HG02973 (cell line): ENCODE measurements around the gene ASF1B.
"Not testable (repeated sequence)": the region's sequence is repeated elsewhere in the genome, so short reads cannot be mapped to it uniquely, and the experiment has no call there.

Experiments used
- ATAC-seq: cut with Tn5 transposase; IDR thresholded peaks from one replicate; pipeline ENCODE4 v1.9.1; 2021; ENCODE audit warnings: moderate library complexity; ENCODE audit not compliant: unreplicated experiment

Gene ASF1B

DNA sequence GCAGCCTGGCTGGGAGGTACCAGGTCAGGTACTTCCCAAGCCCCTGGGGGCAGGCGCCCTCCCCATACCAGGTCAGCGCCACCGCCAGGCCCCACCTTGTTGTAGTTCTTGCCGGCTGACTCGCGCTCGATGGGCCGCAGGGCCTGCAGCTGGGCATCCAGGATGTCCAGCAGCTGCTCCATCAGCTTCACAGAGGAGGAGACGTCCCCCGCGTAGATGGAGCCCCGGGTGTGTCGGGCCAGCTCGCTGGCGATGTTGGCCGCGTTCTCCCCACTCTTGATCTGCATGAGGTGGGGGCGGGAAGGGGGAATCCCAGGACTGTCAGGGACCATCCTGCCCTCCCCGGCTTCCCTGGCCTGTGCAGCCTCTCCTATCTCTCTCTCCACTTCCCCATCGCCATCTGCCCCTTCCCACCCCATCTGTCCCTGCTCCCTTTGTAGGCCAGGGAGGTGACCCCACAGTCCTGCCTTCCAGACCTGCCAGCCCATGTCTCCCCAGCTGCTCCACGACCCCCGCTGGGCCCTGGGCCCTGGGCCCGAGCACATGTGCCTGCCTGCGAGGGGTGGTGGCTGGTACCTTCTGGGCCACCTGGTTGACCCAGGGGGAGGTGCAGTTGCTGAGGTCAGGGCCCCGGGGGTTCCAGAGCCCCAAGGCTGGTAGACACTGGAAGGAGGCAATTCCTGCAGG lies 23.8 kb upstream of the ASF1B start:
- no peak for ATAC-seq

DNA sequence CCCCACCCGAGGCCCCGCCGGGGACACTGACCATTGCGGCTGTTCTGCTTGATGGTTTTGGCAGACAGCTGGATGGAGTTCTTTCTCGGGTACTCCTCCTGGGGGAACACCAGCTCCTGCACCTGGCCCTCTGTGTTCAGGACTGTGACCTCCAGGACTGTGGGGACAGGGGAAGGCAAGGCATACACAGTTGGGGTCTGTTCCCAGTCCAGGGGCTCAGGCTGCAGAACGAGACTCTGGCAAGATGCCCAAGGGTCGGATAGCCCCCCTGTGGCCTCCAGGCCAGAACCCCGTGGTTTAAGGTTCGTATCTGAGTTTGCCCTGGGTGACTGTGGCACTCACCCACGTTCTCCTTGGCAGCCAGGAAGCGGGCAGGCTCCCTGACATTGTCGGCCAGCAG lies 22.7 kb upstream of the ASF1B start:
- ATAC-seq, result no peak

DNA sequence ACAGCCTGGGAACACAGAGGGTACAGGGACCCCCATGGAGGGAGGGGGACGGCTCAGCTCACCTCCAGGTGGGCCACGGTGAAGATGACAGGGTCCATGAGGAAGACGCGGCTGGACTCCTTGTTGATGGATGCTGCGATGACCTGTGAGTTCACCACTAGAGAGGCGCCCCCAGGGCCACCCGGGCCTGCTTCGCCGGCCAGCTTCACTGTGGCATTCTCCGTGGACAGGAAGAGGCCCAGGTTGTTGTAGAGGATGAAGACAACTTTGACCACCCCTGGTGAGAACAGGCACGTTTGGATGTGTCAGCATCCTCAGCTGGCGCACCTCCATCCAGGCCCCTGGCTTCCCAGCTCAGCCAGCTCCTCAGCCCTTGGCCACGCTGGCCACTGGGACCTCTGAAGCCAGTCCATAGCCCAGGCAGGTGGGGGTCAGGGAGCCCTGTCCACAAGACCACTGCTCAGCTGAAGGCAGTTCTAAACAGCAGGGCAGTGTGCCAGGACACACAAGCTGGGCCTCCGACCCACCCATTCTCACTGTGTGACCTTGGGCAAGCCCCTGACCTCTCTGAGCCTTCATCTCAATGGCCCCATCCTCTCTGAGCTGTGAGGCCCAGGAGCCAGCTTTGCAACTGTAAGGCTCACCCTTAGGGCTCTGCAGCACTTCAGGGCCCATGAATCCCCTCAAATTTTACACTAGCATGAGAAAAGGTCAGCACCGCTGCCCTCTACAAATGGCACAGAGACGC lies 22.1 kb upstream of the ASF1B start:
- ATAC-seq, result no peak

DNA sequence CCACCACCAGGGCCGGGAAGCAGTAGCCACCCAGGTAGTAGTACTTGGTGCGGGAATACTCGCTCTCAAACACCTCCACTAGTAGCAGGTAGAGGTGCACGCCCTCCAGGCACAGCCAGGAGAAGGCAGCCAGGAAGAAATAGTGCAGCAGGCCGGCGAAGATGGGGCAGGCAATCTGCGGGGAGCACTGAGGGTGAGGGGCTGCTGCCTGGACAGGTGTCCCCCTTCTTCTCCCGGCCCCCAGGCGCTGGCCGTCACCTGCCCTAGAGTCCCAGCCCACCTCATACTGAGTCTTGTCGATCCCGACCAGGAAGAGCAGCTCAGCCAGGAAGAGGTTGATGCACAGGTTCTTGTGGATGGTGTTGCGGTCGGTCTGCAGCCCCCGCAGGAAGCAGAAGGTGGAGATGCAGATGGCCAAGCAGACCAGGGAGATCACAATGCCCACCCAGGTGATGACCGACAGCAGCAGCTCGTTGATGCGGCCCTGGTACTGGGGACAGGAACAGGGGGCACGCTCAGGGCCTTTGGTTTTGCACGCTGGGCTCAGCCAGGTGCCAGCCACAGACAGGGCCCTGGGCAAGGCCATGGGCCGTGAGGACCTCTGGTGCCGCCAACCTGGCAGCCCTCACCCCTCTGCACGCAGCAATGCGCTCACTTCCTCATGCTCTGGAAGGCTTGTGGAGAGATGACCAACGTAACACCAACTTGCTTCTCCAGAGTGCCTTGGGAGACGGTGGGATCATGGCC lies 20.8 kb upstream of the ASF1B start:
- no peak for ATAC-seq

DNA sequence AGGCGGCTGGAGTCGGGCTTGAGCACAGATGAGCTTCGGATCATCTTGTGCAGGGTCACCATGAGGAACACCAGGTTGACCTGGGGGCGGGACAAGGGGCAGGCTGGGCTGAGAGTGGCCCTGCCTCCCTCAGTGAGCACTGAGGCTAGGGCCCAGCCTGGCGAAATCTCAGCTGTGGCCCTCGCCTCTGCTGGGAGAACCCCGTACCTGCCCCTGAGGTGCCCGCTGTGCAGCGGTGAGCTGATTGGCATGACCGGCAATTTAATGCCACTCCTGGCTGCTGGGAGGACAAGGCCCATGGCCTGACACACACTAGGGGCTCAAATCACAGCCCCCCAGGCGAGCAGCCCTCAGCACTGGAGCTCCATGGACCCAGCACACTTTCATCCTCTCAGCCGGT lies 19.7 kb upstream of the ASF1B start:
- no peak for ATAC-seq

DNA sequence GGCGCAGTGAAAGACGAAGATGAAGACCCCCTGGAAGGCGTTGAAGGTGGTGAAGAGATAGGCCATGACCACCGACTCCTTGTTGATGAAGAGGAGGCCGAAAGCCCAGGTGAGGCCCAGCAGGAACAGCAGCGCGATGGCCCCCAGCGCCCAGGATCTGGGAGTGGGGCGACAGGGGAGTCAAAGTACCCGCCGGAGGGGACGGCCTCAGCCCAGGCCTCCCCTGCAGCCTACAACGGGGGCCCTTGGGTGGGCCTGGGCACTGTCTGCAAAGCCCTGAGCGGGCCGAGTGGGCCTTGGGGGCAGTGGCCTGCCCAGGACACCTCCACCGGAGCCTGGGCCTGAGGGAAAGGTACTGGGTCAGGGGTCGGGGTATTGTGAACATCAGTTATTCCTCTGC lies 19.0 kb upstream of the ASF1B start:
- ATAC-seq, result no peak

DNA sequence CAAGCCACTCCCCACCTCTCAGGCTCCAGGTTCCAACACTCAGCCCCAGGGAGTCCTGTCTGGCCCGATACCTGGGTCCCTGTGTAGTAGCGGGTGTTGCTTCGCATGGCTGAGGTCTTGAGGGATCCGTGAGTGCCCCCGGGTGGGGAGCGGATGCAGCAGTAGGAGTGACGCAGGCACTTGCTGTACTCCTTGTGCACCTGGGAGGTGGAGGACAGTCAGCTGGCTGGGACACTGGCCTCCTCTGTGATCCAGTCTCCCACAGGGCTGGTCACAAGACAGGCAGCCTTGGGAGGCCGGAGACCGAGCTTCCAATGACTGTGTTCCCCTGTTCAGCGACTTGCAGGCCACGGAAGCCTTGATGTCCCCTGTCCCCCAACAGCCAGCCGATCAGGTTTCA lies 16.3 kb upstream of the ASF1B start:
- no peak for ATAC-seq

DNA sequence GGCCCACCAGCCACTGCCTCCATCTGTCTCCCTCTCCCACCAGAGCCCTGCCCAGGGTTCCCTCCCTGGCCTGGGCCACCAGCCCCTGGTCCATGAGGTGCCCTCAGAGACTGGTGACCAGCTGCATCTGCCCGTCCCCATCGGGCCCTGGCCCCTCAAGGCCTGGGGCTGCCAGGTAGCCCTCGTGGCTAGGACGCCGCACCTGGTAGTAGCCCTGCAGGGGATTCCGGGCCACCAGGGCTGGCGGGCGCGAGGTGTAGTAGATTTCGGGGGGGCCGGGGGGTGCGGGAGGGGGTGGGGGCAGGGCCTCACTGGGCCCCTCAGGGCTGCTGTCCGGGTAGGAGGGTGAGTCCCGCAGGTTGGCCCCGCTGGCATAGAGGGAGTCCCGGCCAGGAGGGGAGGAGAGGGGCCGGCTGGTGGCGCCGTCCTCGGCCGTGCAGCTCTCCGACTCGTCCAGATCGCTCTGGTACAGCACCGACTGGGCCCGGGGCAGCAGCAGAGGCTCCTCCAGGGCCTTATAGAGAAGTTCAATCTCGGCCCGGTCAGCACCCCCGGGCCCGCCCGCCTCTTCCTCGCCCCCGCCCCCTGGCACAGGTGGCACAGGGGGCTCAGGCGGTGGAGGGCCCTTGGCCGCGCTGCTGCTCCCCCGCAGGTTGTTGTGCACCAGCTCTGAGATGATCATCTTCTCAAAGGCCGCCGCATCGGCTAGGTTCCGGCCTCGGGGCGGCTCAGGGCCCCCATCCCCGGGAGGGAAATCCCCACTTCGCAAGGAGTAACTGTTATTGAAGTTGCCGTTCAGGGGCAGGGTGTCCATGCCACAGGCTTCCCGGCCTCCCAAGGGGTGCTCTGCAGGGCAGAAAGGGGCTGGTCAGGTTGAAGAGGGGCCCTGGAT lies 14.6 kb upstream of the ASF1B start:
- ATAC-seq, result no peak

DNA sequence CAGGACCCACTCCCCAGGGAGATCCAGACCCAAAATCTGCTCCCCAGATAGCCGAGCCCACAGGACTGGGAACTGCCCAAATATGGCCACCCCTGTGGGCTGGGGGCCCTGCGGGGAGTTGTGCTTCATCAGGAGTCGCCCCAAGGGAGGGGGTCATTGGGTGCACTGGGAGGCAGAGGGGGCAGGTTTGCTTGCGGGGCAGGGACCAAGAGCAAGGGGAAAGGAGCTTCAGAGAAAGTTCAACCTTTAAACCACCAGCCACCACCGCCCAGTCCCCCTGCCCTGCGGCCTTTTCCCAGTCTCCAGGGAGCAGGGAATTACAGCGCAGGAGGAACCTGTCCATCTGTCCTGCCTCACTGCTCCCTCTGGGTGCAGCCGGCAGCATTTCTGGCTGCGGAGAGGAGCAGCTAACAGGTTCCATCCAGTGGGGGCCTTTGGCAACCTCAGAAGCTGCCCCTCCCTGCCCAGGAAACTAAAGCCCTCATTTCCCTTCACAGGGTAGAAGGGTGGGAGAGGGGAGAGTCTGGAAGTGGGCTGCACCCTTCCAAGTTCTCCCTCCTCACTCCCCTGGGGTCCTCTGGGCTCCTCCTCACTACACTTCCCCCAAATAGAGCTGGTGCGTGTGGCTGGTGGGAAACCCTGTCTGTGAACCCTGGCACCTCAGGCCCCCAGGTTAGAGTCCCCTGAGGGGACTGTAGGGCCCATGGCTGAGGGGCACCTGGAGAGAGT lies 13.8 kb upstream of the ASF1B start:
- ATAC-seq, result no peak

DNA sequence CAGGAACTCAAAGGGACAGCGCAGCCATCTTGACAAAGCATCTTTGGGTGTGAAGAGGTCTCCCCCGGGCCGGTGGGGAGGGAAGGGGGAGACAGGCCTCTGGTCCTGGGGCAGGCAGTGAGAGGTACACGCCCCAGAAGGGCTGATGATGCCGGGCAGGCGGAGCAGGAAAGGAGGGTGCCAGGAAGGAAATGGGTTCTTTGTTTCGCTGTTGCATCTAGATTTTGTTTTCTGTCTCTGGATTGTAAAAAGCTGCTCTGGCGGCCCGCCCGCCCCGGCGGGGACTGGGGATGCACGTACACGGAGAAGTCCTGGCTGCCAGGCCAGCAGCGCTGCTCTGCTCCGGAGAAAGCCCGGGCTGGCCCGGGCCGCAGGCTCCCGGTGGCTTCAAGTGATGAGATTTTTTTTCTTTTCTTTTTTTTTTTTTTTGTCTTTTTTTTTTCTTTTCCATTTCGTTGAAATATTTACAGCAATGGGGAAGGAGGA lies 13.2 kb upstream of the ASF1B start:
- ATAC-seq, result no peak

DNA sequence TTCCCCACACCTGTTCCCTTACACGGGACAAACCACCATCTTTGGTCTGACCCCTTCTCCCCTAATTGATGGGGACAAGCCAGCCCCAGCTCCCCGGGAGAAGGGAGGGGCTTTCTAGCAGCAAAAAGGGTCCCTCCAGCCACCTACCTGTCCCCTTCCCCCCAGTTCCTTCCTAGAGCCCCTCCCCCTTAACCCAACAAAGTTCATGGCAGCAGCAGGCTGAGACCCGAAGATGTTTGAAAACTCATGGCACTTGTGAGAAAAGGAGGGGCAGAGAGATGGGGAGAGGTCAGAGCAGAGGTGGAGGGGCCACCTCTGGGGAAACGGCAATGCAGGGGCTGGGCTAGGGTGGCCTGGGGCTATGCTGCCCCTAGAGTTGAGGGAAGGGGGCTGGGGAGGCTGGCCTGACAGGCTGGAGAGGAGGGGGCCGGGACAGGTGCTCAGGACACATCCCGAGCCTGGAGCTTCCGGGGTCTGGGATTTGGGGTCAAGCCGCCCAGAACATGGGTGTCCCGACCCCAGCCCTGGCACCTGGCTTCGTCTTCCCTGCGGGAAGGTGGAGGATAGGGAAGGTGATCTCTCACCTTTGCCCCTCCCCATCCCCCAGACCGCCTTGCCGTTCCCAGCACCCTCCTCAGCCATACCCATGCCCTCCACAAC lies 12.5 kb upstream of the ASF1B start:
- ATAC-seq, result no peak

DNA sequence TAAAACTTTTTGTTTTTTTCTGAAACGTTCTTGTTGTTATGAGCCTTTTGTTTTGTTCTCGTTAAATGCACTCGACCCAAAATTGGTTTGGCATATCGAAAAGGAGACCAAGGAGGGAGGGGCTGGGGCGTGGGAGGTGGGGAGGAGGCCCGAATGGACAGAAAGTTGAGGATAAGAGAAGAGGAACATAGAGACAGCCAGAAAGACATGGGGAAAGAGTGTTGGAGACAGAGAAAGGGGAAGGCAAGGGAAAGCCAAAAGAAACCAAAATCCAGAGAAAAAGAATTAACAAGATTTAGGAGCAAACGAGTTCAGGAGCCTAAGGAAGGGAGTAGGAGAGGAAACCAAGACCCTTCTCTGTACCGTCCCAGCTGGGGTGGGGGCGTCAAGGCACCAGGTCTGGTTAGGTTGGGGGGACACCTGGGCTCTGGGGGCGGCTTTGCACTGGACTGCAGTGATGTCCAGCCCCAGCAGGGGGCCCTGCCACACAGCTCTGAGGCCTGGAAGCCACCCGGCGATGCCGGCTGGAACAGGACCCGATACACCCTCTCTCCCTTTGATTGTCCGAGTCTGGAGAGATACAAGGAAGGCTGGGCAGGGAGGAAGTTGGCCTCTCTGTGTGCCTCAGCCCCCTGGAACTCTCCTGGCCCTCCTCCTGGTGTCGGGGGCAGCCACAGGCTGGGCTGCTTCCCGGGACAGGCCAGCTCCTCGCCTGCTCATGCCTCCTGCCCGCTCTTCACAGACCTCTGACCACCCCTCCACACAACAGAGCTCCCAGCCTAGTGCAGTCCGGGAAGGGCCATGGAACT lies 11.6 kb upstream of the ASF1B start:
- ATAC-seq, result no peak

DNA sequence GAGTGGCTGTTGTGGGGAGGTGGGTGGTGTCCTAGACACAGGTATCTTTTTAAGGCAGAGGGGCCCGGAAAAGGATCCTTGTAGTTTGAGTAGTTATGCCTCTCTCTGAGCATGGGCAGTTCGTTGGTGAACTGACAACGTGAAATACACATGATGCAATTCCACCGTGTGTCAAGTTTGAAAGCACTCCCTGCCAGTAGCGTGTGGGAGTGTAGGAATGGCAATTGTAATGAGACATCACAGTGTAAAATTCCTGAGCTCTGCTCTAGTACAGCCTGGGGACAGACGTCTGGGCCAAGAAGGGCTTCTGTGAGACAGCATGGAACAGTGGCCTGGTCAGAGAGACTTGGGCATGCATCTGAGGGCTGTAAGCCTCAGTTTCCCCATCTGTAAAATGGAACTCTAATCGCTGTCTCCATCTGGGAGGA lies 10.4 kb upstream of the ASF1B start:
- ATAC-seq, result no peak

DNA sequence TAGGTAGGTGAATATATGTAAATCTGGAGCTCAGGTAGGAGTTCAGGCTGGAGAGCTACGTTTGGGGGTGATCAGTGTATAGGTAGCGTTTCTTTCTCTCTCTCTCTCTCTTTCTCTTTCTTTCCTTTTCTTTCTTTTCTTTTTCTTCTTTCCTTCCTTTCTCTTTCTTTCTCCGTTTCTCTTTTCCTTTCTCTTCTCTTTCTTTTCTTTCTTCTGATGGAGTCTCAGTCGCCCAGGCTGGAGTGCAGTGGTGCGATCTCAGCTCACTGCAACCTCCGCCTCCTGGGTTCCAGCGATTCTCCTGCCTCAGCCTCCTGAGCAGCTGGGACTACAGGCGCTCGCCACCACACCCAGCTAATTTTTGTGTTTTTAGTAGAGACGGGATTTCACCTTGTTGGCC lies 9.8 kb upstream of the ASF1B start:
- ATAC-seq, result not testable (repeated sequence)

DNA sequence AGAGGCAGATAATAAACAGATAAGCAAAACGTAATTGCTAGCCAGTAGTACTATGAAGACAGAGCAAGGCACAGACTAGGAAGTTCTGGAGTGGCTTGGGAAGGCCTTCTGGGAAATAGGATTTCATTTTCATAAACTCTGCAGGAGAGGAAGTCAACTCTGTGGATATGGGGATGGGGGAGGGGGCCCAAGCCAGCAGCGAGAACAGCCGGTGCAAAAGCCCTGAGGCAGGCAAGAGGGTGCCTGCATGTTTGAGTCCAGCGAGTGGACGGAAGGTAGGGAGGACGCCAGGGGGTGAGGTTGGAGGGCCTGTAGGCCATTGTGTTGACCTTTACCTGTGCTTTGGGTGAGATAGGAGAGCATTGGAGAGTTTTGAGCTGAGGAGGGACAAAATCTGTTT lies 9.0 kb upstream of the ASF1B start:
- no peak for ATAC-seq

DNA sequence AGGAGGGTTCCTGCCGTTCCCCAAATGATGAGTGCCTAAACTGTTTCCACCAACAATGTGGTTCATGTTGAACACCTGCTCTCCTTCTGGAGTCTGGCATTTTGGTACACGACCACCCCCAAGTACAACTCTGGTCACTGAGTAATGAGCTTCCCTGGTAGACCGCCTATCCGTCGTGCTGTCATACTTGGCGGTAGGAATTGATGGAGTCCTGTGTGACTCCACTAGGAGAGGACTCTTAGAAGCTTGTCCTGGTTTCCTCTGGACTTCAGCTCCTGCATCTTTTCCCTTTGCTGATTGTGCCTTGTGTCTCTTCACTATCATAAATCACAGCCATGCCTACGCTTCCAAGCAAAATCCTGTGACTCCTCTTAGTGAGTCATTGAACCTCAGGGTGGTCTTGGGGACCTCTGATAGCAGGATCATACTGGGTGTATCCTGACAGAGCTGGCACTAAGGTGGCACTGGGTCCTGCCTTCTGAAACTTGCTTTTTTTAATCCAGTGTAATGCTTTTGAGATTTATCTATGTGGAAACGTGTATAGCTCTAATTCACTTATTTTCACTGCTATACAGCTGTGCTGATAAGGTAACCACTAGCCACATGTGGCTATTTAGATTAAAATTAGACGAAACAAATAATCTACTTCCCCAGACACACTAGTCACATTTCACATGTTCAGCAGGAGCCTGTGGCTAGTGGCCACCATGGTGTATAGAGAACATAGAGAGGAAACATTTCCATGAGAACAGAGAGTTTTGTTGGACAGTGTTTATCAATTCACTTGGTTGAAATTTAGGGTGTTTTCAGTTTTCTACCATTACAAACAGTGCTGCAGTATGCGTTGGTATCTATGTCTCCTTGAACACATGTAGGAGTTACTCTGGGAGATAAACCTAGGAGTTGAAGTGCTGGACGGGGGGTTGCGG lies 6.1 kb upstream of the ASF1B start:
- ATAC-seq, result no peak

DNA sequence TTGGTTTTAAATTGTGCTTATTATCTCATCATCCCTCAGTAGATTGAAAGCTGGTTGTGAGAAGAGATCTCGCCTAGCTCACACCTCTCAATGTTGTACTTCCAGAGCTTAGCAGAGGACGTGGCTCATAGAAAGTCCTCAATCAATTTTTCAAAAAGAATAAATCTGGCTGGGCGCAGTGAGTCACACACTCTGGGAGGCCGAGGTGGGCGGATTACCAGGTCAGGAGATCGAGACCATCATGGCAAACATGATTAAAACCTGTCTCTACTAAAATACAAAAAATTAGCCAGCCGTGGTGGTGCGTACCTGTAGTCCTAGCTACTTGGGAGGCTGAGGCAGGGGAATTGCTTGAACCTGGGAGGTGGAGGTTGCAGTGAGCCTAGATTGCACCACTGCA lies 4.7 kb upstream of the ASF1B start:
- no peak for ATAC-seq

DNA sequence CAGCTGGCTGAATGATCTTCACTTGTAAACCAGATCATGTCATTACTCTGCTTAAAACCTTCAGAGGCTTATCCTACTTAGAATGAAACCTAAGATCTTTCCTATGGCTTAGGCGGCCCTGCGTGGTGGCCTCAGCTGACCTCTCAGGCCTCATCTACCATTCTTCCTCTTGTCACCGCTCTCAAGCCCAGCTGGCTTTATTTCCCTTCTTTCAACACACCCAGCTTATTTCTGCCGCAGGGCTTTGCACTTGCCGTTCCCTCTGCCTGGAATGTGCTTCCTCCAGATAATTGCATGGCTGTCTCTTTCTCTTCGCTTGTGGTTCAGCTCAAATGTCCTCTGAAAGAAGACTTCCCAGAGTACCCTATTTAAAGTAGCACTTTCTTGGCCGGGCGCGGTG lies 3.6 kb upstream of the ASF1B start:
- ATAC-seq, result no peak
